Endometrial microvascular endothelial cells (primary cell): ENCODE measurements around the gene ABL2. TPM values are rescaled to one million over a fixed set of nuclear protein-coding genes. Genes with fewer than 3 reads are reported as not detected.

ENCODE experiments used
- in situ Hi-C: cut with HindIII; loops from 2 replicates; pipeline ENCODE4 v1.10.0; 2017; ENCODE audit warnings: low sequenced_read_pairs, low pct_unique_long_range_greater_than_20kb; ENCODE audit errors: inconsistent ontology term
- total RNA-seq: library from RNA; depleted of rRNA; stranded (reverse); fragments of >200 nt; gene quantifications from one replicate; pipeline ENCODE4 v1.2.3, GENCODE V29; 2015; ENCODE audit errors: inconsistent ontology term

Gene ABL2
- total RNA-seq, 1 donor from 2014 or later, result 45.4 TPM

DNA sequence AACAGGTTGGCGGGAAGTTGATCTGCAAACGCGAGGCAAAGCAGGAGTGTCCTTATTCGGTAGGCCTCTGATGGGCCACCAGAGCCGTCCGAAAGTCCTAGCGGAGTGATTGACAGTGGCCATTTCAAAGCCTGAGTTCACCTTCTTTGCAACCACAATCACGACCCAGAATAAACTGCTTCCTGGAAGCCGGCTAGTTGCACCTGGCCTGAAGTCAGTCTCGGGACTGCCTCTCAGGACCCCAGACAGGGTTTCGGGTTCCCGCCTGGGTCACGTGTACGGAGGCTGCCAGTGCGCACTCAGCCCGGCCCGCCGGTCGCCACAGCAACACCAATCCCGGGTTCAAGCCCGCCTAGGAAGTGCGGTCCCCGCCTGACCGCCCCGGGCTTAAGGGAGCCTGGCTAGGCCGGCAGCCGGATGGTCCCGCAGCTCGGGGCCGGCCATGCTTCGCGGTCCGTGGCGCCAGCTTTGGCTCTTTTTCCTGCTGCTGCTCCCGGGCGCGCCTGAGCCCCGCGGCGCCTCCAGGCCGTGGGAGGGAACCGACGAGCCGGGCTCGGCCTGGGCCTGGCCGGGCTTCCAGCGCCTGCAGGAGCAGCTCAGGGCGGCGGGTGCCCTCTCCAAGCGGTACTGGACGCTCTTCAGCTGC is 147.7 kb downstream of the ABL2 start, which contains the start of gene TOR3A:
Gene TOR3A, plus strand, starts transcription at position 384 of the 646 bp plus-strand sequence. Its CDS starts 59 bp downstream, at position 443.
- in situ Hi-C loops, result no loop called here

- in situ Hi-C loops, result no loop called here
Measured at GRCh38 chr1:179080866-179081686, 148.4 kb downstream of the ABL2 start.

- in situ Hi-C loops, result no loop called here
Measured at GRCh38 chr1:179079113-179079761, 150.2 kb downstream of the ABL2 start.

DNA sequence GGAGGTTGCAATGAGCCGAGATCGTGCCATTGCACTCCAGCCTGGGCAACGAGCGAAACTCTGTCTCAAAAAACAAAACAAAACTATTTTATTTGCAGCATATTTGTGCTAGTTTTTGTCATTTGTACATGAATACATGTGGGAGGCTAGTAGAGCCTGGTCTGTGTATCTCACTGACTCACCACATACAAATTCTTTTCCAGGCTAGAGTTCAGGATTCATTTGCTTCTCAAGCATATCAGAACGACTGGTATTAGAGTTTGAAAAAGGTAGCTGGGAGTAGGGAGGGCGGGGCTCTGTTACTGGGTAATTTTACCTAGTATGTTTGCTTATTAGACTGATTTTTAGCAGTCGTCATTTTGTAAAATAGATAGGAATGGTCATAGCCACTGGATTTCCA is 152.1 kb downstream of the ABL2 start:
- in situ Hi-C loops, result no loop called here

GRCh38 chr1:179066471-179066870 is 163.0 kb downstream of the ABL2 start:
- in situ Hi-C loops, result no loop called here

GRCh38 chr1:179061360-179062282 is 167.9 kb downstream of the ABL2 start:
- in situ Hi-C loops, result no loop called here

- in situ Hi-C loops, result no loop called here
Measured at GRCh38 chr1:179058487-179059483, 170.7 kb downstream of the ABL2 start.

- in situ Hi-C loops, result no loop called here
Measured at GRCh38 chr1:179055937-179056336, 173.5 kb downstream of the ABL2 start.

GRCh38 chr1:179053486-179053885 is 176.0 kb downstream of the ABL2 start:
- in situ Hi-C loops, result no loop called here

DNA sequence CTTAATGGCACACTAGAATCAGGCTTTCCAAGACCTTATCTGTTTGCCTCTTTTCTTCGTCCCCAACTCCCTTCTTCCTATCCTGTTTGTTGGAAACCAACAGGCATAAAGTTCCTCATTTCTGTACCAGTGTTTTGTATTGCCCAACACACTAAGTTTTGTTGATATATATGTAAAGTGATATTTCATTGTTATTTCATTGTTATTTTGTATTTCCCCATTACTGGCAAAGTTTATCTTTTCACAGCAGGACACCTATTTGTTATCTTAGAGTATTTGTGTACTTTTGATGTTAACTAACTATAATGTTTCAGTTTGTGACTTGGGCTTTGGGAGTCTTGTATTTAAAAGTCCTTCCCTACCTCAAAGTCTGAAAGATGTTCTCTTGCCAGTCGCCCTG is 176.7 kb downstream of the ABL2 start:
- in situ Hi-C loops, result no loop called here

Other genes with a start within 250 kb of the ABL2 start
- gene FAM20B, start 203.8 kb downstream of the ABL2 start, total RNA-seq, result 32.0 TPM
- gene TOR3A, start 147.6 kb downstream of the ABL2 start, total RNA-seq, result 47.0 TPM
- gene SOAT1, start 64.1 kb upstream of the ABL2 start, total RNA-seq, result 24.1 TPM
- gene AXDND1, start 136.3 kb upstream of the ABL2 start, total RNA-seq, result not detected